ENCODE results near the gene MRPS9. TPM values are rescaled to one million over a fixed set of nuclear protein-coding genes. Genes with fewer than 3 reads are reported as not detected.
A peak's percentile ranks its signal among the peaks of the same experiment; 100 is the strongest.

The MRPS9 gene
- 10 to 100 TPM; 14.4 to 16.4 TPM for total RNA-seq
- long read RNA-seq, donor 1, transcript MRPS9-201 (11 exons, 1,500 nt): major isoform, 7 of 10 reads
- long read RNA-seq, donor 1, partial matches to known transcripts: 0 of 10 reads
- long read RNA-seq, donor 1, other reads (novel, unspliced or antisense): 3 of 10 reads
- long read RNA-seq, donor 2, transcript MRPS9-201 (11 exons, 1,500 nt): major isoform, 73 of 78 reads
- long read RNA-seq, donor 2, partial matches to known transcripts: 1 of 78 reads
- long read RNA-seq, donor 2, other reads (novel, unspliced or antisense): 4 of 78 reads

DNA sequence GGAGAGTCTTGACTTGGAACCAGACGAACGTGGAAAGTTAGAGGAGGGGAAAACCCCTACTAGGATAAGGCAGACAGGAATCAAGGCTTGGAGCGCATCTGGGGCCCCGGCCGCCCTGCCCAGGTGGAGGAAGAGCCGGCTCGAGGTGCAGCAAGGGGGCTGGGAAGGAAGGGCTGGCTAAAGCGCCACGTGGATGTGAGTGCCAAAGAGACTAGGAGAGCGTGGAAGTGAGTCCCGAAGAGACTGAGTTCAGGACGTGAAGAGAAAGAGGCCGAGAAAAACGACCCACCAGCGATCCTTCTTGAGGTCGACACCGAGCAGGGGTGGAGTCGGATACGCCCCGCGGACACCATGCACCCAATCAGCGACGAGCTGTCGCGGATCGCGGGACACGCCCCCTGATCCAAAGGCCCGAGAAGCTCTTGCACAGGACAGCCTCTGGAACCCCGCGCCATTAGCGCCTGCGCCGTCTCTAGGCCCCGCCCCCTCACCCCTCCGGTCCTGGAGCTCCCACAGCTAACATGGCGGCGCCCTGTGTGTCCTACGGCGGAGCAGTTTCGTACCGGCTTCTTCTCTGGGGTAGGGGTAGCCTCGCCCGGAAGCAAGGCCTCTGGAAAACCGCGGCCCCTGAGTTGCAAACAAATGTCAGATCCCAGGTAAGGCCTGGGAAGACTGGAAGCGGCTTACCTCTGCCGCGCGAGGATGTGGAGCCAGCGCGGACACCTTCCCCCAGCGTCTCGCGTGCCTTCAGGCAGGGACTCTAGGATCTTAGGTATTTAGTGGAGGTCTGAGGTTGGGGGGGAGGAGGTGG lies at the start of gene MRPS9:
Gene MRPS9 (plus strand): TSS at position 498 of the 811 bp plus-strand sequence. CDS start 24 bp downstream, at position 522.
- intact Hi-C loops (cut with DNase I): no loop called here
- peak; percentile 99 for DNase-seq (ENCODE audit: low spot score)

GRCh38 chr2:105005181-105005951 lies 32.5 kb upstream of the MRPS9 start:
- intact Hi-C loops (cut with DNase I): no loop called here
- DNase-seq (ENCODE audit: low spot score): no peak

GRCh38 chr2:105007367-105007766 lies 30.5 kb upstream of the MRPS9 start:
- no peak for DNase-seq (ENCODE audit: low spot score)
- intact Hi-C loops (cut with DNase I): no loop called here

- intact Hi-C loops (cut with DNase I): no loop called here
These were observed 5.4 kb upstream of the MRPS9 start for GRCh38 chr2:105032476-105032875.

DNA sequence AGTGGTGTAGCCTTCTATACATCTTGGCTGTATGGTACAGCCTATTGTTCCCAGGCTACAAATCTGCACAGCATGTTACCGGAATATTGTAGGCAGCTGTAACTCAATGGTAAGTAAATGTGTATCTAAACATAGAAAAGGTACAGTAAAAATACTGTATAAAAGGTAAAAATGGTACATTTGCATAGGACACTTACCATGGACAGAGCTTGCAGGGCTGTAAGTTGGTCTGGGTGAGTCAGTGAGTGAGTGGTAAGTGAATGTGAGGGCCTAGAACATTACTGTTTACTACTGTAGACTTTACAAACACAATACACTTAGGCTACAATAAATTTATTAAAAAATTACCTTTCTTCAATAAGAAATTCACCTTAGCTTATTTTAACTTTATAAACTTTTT lies 3.7 kb upstream of the MRPS9 start:
- intact Hi-C loops (cut with DNase I): no loop called here

More at GRCh38 chr2:105032476-105032875, 5.4 kb upstream of the MRPS9 start:
- no peak for DNase-seq (ENCODE audit: low spot score)

GRCh38 chr2:105038383-105039061 lies 653 bp downstream of the MRPS9 start:
- no peak for DNase-seq (ENCODE audit: low spot score)
- intact Hi-C loops (cut with DNase I): no loop called here

More for the DNA sequence above, 3.7 kb upstream of the MRPS9 start:
- no peak for DNase-seq (ENCODE audit: low spot score)

DNA sequence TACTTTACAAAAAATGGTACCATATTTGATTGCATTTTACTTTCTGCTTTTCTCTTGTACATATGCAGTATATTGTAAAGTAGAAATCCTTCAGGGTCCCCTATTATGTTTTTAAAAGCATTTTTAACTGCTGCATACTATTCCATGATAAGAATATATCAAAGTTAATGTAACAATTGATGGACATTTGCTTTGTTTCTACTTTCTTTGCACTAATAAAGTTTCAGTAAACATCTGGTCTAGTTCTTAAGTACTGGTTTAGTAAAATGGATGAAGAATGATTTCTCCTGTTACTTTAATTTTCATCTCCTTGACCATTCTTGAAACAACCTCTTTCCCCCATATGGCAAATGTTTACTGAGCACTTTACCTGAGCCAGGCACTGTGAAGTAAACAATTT lies 1.7 kb downstream of the MRPS9 start:
- DNase-seq (ENCODE audit: low spot score): no peak
- intact Hi-C loops (cut with DNase I): no loop called here

GRCh38 chr2:105042189-105042588 lies 4.3 kb downstream of the MRPS9 start:
- DNase-seq (ENCODE audit: low spot score): no peak
- intact Hi-C loops (cut with DNase I): no loop called here

DNA sequence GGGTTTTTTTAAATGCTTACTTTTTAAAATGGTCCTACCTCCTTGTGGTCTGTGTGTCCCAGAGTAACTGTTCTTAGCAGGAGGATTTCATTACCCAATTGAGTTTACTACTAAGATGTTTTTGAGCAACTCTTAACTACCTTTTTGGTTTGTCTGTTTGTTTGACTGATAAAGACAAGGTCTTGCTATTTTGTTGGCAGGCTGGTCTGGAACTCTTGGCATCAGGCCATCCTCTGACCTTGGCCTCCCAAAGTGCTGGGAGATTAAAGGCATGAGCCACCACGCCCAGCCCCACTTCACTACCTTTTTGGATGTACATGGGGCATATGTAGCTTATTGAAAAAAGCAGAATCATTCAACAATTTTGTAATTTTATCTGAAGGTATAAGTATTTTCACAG lies 14.9 kb downstream of the MRPS9 start:
- intact Hi-C loops (cut with DNase I): no loop called here
- no peak for DNase-seq (ENCODE audit: low spot score)

DNA sequence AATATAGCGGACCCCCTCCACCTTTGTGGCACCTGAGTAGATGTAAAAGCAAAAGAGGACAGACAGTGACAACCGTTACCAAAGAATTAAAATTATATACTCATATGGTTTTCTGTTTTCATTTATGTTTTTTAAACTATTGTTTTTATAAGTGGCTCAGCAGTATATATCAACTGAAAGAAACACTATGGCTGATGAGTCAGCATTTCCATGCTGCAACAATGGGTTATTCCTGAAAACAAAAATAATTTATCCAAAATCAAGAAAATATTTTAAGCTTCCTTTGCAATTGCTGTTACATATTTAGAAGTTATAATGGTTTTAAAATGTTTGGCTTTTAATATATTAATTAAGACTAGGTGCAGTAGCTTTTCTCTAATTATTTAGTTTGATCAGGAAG lies 17.7 kb downstream of the MRPS9 start:
- DNase-seq (ENCODE audit: low spot score): no peak
- intact Hi-C loops (cut with DNase I): no loop called here

GRCh38 chr2:105056245-105056644 lies 18.4 kb downstream of the MRPS9 start:
- intact Hi-C loops (cut with DNase I): no loop called here
- no peak for DNase-seq (ENCODE audit: low spot score)

DNA sequence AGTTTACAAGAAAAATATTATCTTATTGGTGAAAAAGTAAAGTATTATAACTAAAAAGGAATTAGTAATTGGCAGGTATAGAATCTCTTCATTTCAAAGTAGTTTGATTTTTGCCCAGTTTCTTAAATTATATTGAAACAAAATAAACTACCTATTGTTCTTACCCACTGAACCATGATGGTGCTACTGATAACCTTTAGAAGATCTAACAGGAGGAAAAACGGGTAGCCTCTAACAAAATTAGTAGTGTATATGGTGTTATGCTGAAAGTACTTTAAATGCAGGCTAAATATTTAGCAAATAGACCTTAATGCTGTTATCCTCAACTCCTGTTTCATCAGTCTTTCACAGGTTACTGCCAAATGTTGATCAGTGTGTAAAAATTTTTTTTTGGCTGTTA lies 19.1 kb downstream of the MRPS9 start:
- intact Hi-C loops (cut with DNase I): no loop called here
- no peak for DNase-seq (ENCODE audit: low spot score)

- intact Hi-C loops (cut with DNase I): no loop called here
- no peak for DNase-seq (ENCODE audit: low spot score)
These were observed 23.7 kb downstream of the MRPS9 start for GRCh38 chr2:105061560-105061959.

DNA sequence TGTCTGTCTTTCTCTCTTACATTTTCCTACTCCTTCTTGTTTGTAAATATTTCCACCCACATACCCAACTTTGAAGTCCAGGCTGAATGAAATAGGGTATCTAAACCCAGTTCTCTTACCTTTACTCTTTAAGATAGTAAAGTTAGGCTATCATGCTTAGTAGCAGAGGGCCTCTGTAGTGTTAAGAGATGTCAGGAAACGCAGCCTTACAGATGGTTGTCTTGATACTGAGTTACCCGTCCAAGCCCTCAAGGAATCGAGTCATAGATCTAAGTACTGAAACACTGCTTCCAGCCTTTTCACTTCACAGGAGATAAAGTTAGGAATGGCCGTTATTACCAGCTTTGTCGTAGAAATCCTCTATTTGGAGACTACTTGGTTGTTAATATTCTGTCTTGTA lies 24.3 kb downstream of the MRPS9 start:
- intact Hi-C loops (cut with DNase I): no loop called here
- no peak for DNase-seq (ENCODE audit: low spot score)

GRCh38 chr2:105068387-105068786 lies 30.5 kb downstream of the MRPS9 start:
- DNase-seq (ENCODE audit: low spot score): no peak
- intact Hi-C loops (cut with DNase I): no loop called here

GRCh38 chr2:105068875-105069274 lies 31.0 kb downstream of the MRPS9 start:
- intact Hi-C loops (cut with DNase I): no loop called here
- no peak for DNase-seq (ENCODE audit: low spot score)

- intact Hi-C loops (cut with DNase I): no loop called here
- no peak for DNase-seq (ENCODE audit: low spot score)
These were observed 32.4 kb downstream of the MRPS9 start for GRCh38 chr2:105070010-105070865.

- intact Hi-C loops (cut with DNase I): no loop called here
These were observed 33.5 kb downstream of the MRPS9 start for GRCh38 chr2:105071379-105071778.

DNA sequence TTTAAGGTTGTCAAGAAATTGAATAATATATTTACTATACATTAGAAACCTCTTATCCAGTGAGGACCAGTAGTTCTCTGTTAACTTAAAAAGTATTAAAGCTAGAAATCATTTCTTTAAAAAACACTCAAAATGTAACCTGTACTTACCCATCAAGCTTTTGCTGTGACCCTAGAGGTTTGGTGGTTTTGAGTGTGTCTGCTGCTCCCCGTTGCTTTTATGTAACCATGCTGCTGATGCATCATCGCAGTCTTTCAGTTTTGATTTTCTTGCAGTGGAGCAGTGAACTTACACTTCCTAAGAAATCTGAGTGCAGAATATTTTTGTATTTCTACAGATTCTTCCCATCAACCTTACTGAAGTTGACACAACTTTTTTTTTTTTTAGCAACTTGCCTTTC lies 34.2 kb downstream of the MRPS9 start:
- intact Hi-C loops (cut with DNase I): no loop called here
- DNase-seq (ENCODE audit: low spot score): no peak

More at GRCh38 chr2:105071379-105071778, 33.5 kb downstream of the MRPS9 start:
- no peak for DNase-seq (ENCODE audit: low spot score)

Measured in posterior vena cava (tissue), 2 donors.